GM12864 (cell line): ENCODE data around the gene THAP8.

Experiments
- DNase-seq: peaks from one replicate; pipeline ENCODE4 v3.0.0-alpha.2; 2011; ENCODE audit warnings: low read depth
- H3K4me3 ChIP-seq: 2 replicates; pipeline ENCODE4 v1.5.1; 2011; ENCODE audit warnings: mild to moderate bottlenecking, low read depth, low read length, control low read depth
- CTCF ChIP-seq: IDR thresholded peaks from 2 replicates; pipeline ENCODE4 v1.5.1; 2011; ENCODE audit warnings: low read depth, mild to moderate bottlenecking, moderate library complexity, low read length, control low read depth, inconsistent platforms; ENCODE audit errors: missing control alignments

THAP8 gene

GRCh38 chr19:36093687-36094086 lies 39.6 kb upstream of the THAP8 start:
- no peak overlapping the region for H3K4me3 ChIP-seq
- no peak for TF ChIP-seq CTCF
- no peak for DNase-seq

GRCh38 chr19:36093146-36093662 lies 39.1 kb upstream of the THAP8 start:
- DNase-seq: no peak
- TF ChIP-seq CTCF: no peak
- H3K4me3 ChIP-seq: no peak overlapping the region

- no peak overlapping the region for H3K4me3 ChIP-seq
- DNase-seq: no peak
- no peak for TF ChIP-seq CTCF
Measured at GRCh38 chr19:36092566-36092965, 38.5 kb upstream of the THAP8 start.

GRCh38 chr19:36090910-36091695 lies 37.0 kb upstream of the THAP8 start:
- no peak overlapping the region for H3K4me3 ChIP-seq
- no peak for TF ChIP-seq CTCF
- DNase-seq: no peak

GRCh38 chr19:36089847-36090246 lies 35.8 kb upstream of the THAP8 start:
- no peak for DNase-seq
- TF ChIP-seq CTCF: no peak
- H3K4me3 ChIP-seq: no peak overlapping the region

GRCh38 chr19:36086326-36086725 lies 32.2 kb upstream of the THAP8 start:
- H3K4me3 ChIP-seq: no peak overlapping the region
- TF ChIP-seq CTCF: no peak
- no peak for DNase-seq
